Measurements from ENCODE around the gene ZBTB45. TPM values are rescaled to one million over a fixed set of nuclear protein-coding genes. Genes with fewer than 3 reads are reported as not detected.
"Not testable (repeated sequence)": the region's sequence is repeated elsewhere in the genome, so short reads cannot be mapped to it uniquely, and the experiment has no call there.

The ZBTB45 gene
- polyA plus RNA-seq, 10 donors, result 6.3 to 11.2 (median 7.9) TPM

DNA sequence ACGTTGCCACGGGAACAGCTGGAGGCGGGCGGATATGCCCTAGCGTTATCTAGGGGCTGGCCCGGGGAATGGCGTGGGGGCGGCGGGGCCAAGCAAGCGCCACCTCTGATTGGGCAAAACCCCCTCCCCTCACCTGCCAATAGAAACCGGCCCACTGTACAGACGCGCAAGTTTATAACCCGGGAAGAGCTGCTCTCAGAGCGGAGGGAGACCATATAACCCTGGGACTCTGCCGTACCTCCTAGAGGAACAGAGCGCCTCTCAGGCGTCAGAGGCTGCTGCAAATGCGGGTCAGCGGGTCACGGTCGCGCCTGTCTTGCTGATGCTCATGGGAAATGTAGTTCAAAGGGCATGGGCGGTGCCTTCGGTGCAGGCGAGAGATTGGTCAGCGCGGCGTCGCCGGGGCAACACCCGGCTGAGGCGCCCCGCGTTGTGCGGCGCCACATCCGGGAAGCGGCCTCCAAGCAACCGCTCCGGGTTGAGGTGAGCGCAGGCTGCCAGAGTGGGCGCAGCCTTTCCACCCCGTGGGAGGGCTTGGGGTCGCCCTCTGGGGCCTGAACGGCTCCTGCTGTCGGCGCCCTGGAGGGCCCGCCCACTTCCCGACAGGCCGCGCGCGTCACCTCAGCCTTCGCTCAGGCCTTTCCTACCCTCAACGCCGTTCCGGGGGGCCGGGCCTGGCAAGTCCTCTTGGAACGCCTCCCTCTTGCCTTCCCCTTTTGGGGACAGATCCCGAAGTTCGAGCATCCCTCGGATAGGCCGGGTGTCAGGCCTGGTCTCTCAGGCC is 43.7 kb downstream of the ZBTB45 start, which contains the start of gene ZNF446:
ZNF446 (plus strand) TSS at position 639 of the 784 bp plus-strand sequence. CDS start 867 bp downstream, outside the sequence.
- peak; percentile 96 to 99 (median 97) for DNase-seq

DNA sequence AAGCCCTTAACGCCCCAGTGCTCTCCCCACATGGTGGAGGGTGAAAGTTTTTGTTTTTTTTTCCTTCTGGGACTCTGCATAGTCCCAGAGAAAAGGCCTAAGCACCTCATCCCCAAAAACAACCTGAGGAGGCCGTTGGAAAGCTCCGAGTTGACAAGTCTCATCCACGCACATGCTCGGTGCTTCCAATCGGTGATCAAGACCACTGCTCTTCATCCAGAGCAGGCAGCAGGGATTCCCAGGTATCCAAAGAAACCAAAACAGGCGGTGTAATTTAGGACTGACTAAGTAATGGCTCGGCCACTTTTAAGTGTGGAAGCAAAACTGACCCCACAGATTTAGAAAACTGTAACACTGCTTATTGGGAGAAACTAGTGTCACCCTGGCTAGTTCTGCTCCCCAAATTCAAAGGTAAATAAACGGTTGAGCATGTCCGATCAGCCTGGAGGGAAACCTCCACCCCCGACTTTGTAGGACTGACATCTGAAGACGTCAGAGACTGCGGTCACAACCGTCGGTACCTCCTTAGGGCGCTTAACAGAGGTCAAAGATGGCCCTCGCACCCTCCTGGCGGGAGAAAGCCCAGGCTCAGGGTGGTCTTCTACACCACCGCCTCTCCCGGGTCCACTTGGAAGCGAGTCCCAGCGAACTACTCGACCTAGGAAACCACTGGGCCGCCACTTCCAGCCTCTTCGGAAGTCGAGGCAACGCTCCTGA is 44.5 kb downstream of the ZBTB45 start:
- no peak for DNase-seq

DNA sequence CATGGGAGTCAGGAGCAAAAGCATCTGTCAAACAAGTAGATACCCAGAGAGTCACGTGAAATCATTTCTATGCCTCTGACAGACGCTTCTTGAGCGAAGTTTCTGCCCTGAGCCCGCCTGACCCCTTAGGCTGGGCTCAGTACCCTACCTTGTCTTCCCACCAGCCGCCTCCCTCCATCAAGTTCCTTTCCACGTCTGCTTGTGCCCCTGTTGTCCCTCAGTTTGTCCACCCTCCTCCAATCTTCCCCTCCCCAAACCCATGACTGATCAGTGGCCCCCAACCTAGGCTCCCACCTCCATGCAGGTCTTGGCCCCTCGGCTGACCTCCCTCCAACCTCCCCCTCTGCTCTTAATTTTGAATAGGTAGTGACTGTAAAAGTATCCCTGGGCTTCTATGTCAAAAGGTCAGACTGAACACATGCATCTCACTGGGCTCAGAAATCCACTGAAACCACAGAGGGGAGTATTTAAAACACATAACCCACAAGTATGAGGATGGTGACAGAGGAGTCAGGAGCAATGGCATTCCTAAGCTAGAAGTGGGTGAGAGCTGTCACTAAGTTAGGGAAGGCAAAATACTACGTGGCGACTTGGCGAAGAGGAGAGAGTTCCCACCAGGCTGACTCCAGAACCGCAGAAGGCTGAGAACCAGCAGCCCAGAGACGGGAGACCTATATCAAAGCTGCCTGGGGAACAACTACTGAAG is 45.2 kb downstream of the ZBTB45 start:
- DNase-seq, result no peak

DNA sequence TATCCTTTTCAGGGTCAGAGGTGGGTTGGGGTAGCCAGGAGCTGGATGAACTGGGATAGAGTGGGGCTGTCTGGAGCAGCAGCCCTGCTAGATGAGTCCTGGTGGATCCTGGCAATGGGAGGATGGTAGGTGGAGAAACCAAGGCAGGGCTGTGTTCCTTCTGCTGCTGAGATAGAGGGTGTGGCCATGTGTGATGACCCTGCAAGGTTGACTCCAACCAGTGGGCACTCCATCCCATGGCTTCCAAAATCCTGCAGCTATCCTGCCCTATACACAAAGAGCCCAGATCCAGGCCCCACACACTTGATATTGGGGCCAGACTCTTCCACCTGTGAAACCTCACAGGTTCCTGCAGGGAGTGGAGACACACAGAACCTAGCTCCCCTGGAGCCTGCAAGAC is 45.8 kb downstream of the ZBTB45 start:
- DNase-seq, result no peak

DNA sequence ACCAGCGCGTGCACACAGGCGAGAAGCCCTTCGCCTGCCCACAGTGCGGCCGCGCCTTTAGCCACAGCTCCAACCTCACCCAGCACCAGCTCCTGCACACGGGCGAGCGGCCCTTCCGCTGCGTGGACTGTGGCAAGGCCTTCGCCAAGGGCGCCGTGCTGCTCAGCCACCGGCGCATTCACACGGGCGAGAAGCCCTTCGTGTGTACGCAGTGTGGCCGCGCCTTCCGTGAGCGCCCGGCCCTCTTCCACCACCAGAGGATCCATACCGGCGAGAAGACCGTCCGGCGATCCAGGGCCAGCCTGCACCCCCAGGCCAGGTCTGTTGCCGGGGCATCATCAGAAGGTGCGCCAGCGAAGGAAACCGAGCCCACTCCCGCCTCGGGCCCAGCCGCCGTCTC is 47.9 kb downstream of the ZBTB45 start:
- no peak for DNase-seq

DNA sequence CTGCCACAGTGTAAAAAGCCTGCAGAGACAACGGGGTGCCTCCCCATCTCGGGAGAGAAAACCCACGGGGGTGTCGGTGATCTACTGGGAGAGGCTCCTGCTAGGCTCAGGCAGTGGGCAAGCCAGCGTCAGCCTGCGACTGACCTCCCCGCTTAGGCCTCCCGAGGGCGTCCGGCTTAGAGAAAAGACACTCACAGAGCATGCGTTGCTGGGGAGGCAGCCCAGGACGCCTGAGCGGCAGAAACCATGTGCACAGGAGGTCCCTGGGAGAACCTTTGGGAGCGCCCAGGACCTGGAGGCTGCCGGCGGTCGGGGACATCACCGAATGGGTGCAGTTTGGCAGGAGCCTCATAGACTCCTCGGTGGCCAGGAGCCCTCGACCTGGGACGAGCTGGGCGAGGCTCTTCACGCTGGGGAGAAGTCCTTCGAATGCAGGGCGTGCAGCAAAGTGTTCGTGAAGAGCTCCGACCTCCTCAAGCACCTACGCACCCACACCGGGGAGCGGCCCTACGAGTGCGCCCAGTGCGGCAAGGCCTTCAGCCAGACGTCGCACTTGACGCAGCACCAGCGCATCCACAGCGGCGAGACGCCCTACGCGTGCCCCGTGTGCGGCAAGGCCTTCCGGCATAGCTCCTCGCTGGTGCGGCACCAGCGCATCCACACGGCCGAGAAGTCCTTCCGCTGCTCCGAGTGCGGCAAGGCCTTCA is 48.6 kb downstream of the ZBTB45 start:
- DNase-seq, result not testable (repeated sequence)

DNA sequence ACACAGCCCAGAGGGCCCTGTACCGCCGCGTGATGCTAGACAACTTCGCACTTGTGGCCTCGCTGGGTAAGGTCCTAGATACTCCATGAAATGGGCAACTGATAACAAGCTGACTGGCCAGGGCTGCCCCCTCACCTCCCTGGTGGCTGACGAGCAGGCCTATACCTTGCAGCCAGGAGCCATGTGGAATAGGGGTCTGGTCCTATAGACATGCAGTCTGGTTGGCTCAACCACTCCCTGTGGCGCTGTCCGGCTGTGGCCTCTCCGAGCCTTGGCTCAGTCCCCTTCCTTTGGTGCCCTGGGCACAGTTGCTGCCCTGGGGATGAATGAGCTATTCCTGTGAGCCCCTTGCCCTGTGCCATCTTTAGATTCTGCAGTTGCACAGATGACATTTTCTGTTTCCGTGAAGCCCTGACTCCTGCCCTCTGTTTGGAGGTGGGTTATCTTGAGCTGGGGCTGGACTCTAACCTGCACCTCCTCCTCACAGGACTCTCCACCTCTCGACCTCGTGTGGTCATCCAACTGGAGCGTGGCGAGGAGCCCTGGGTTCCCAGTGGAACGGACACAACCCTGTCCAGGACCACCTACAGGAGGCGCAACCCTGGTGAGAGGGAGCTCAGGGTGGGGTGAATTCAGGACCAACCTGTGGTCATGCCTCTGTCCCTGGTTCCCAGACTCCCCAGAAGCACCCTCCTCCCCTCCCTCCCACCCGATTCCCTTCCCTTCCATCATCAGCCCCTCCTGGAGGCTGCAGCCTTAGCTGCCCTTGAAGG is 50.2 kb downstream of the ZBTB45 start:
- no peak for DNase-seq

DNA sequence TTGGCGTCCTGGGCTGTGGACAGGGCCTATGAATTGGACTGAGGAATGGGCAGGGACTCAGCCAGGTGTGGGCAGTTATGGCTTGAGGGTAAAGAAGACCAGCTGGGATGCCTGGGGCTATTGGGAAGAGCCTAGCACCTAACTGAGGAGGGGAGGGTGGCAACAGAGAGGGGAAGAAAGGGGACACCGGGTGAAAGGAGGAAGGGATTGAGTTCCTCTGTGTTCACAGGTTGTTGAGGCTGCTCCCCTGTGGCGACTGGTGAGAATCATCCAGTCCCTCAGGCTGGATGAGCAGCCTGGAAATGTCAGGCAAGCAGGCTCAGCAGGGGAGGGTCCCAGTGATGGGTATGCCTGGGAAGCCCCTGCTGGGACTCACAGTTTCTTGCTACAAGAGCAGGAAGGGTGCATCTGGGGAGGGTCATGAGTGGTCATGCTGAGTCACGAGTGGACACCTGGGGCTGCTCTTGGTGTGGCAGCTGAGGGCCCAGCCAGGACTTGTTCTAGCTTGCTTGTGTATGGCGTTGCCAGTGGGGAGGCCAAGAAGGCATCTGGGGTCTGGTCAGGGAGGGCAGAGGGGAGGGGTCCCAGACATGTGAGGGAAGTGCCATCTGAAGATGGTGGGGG is 51.3 kb downstream of the ZBTB45 start:
- DNase-seq, result no peak

DNA sequence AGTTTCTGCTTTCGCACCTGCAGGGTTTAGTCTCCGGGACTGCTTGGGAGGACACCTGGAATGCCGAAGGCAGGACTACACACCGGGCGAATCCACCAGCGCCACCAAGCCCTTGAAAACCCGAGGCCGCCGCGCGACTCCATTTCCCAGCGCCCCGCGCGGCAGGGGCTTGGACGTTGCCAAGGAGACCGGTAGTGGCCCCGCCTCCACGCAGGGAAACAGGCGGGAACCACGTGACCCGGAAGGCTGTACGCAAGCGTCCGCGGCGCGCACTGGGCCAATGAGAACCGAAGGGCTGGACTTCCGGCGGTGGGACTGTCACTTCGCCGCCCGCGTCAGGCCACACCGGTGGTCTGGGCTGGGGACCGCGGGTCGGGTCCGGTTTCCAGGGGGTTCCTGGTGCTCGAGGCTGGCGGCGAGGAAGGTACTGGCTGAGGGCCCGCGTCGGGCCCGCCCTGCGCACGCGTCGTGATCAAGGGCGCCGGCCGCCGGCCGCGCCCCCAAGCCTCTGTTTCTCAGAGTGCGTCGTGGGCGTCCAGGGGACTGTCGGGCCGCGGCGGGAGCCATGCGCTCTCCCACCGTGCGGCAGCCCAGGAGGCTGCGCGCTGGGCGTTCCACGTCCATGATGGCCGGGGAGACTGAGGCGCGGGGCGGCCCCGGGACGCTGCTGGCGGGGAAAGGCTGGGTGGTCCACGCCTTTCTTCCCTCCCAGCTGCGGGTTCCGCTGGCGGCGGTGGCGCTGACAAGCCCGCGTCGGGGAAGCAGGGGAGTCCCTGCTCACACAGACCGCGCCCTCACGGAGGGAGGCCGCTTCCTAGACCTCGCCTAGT is 52.6 kb downstream of the ZBTB45 start, which contains the start of gene ZNF324:
ZNF324 (plus strand) TSS at position 321 of the 830 bp plus-strand sequence. CDS start 2,106 bp downstream, outside the sequence.
- DNase-seq, result peak; percentile 96 to 99 (median 98)

DNA sequence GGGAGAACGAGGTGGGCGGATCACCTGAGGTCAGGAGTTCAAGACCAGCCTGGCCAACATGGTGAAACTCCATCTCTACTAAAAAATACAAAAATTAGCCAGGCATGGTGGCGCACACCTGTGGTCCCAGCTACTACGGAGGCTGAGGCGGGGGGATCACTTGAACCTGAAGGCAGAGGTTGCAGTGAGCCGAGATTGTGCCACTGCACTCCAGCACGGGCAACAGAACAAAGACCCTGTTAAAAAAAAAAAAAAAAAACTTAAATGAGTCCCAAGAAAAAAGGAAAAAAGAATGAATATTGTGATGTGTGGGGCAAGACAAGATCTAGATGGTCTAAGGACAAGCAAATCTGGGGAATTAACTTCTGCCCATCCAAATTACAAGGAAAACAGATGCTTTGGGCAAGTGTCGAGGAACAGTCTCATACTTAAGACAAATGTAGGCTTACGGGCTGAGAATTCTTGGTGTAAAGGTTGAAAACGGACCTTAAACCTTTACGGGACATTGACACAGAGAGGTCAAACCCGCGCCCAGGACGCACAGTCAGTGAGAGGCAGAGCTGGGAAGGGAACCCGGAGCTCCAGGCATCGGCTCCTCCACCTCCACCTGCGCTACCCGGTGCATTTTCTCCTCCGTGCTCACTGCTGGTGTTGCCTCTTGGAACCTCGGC is 53.4 kb downstream of the ZBTB45 start:
- DNase-seq, result no peak

Other genes with a start within 250 kb of the ZBTB45 start
- 1 to 10 TPM; 4.0 to 6.7 (median 5.3) TPM for gene ZNF8, start 240.9 kb downstream of the ZBTB45 start, polyA plus RNA-seq (ENCODE audit: insufficient read length in 10 of 10)
- 10 to 100 TPM; 23.7 to 34.9 (median 30.5) TPM for gene ERVK3-1, start 214.4 kb downstream of the ZBTB45 start, polyA plus RNA-seq (ENCODE audit: insufficient read length in 10 of 10)
- gene ZSCAN22, start 192.8 kb downstream of the ZBTB45 start, polyA plus RNA-seq (ENCODE audit: insufficient read length in 10 of 10), result 1 to 10 TPM; 2.7 to 3.4 (median 2.9) TPM
- gene A1BG, start 166.3 kb downstream of the ZBTB45 start, polyA plus RNA-seq (ENCODE audit: insufficient read length in 10 of 10), result 1 to 10 TPM; 1.1 to 7.3 (median 3.2) TPM
- 1 to 10 TPM; 1.8 to 3.5 (median 2.1) TPM for gene ZNF497, start 157.1 kb downstream of the ZBTB45 start, polyA plus RNA-seq (ENCODE audit: insufficient read length in 10 of 10)
- gene ZNF837, start 138.8 kb downstream of the ZBTB45 start, polyA plus RNA-seq (ENCODE audit: insufficient read length in 10 of 10), result 1 to 10 TPM in 7 of 10 donors, under 1 TPM in 3; 0.36 to 2.7 (median 1.3) TPM
- gene RPS5, start 132.5 kb downstream of the ZBTB45 start, polyA plus RNA-seq (ENCODE audit: insufficient read length in 10 of 10), result 1,000 to 10,000 TPM; 1,378 to 1,791 (median 1,640) TPM
- under 1 TPM in 1 of 10 donors, not detected in 9; 0.17 TPM for gene RNF225, start 124.2 kb downstream of the ZBTB45 start, polyA plus RNA-seq (ENCODE audit: insufficient read length in 10 of 10)
- 1 to 10 TPM; 4.5 to 7.6 (median 5.7) TPM for gene ZNF584, start 111.2 kb downstream of the ZBTB45 start, polyA plus RNA-seq (ENCODE audit: insufficient read length in 10 of 10)
- gene ZNF132, start 79.7 kb downstream of the ZBTB45 start, polyA plus RNA-seq (ENCODE audit: insufficient read length in 10 of 10), result 1 to 10 TPM; 3.8 to 5.6 (median 5.0) TPM
- 1 to 10 TPM; 2.3 to 4.2 (median 3.4) TPM for gene ZNF324B, start 68.2 kb downstream of the ZBTB45 start, polyA plus RNA-seq (ENCODE audit: insufficient read length in 10 of 10)
- 1 to 10 TPM; 3.3 to 6.4 (median 5.0) TPM for gene ZNF324, start 52.7 kb downstream of the ZBTB45 start, polyA plus RNA-seq (ENCODE audit: insufficient read length in 10 of 10)
- 1 to 10 TPM; 5.2 to 9.3 (median 6.4) TPM for gene ZNF446, start 43.5 kb downstream of the ZBTB45 start, polyA plus RNA-seq (ENCODE audit: insufficient read length in 10 of 10)
- gene SLC27A5, start 7.8 kb downstream of the ZBTB45 start, polyA plus RNA-seq (ENCODE audit: insufficient read length in 10 of 10), result 1 to 10 TPM; 2.4 to 5.5 (median 3.9) TPM
- 100 to 1,000 TPM; 277 to 491 (median 336) TPM for gene TRIM28, start 24.3 kb upstream of the ZBTB45 start, polyA plus RNA-seq (ENCODE audit: insufficient read length in 10 of 10)
- gene CHMP2A, start 35.3 kb upstream of the ZBTB45 start, polyA plus RNA-seq (ENCODE audit: insufficient read length in 10 of 10), result 10 to 100 TPM; 63.5 to 82.8 (median 72.7) TPM
- 10 to 100 TPM; 58.0 to 70.4 (median 65.5) TPM for gene UBE2M, start 38.8 kb upstream of the ZBTB45 start, polyA plus RNA-seq (ENCODE audit: insufficient read length in 10 of 10)
- gene MZF1, start 53.5 kb upstream of the ZBTB45 start, polyA plus RNA-seq (ENCODE audit: insufficient read length in 10 of 10), result 10 to 100 TPM in 8 of 10 donors, 1 to 10 TPM in 2; 9.6 to 25.7 (median 14.2) TPM